Measurements from ENCODE around the gene CLDN20. TPM values are rescaled to one million over a fixed set of nuclear protein-coding genes. Genes with fewer than 3 reads are reported as not detected.

Gene CLDN20
- total RNA-seq, 5 donors from 2014 or later (not counting 1 experiment from before 2014, with no cell fraction given): not detected

DNA sequence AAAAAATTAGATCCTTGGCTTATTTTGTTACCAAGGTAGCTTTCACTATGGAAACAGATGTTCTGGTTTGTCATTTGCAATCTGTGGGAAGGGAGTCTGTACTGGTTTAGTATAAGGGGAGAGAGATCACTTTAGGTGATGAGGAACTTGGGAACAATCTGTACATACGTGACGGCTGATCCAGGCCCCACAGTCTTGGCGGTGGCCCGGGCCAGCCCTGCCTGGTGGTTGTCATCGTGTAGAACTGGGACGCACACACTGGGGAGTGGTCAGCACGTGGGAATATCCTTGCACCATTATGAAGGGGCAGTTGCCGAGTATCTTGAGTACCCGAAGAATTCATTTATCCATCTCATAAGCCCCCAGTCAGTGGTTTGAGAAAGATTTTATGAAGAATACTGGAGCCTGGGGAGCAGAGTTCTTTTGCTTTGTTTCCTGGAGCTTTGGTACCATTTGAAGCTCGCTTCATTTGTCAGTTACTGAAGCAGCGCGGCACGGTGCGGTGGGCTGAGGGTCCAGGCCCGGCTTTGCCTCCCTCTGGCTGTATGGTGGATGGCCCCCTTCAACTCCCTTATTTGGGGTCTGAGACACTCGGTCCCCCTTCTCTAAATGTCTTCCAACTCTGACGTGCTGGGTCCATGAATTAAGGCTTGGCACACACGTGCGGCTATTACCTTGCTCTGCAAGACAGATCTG is 22.8 kb upstream of the CLDN20 start:
- no peaks in the 10 kb centered on the region for H3K9me3 ChIP-seq
- H3K27me3 ChIP-seq (replicated peaks in 1 of 2; ENCODE audit: control insufficient read depth in 2 of 2, extremely low read depth in 1 of 2, insufficient read depth in 2 of 2, low read length in 1 of 2): peaks cover 0 to 9% of the 10 kb centered on the region in 2 experiments
- H3K36me3 Mint-ChIP-seq: no peaks in the 10 kb centered on the region
- H3K4me1 ChIP-seq (ENCODE audit: control insufficient read depth in 1 of 2, extremely low read depth in 1 of 2, insufficient read depth in 2 of 2, low read length in 2 of 2): no peaks in the 10 kb centered on the region
- H3K4me1 Mint-ChIP-seq: no peaks in the 10 kb centered on the region
- peaks cover 5 to 6% of the 10 kb centered on the region in 2 donors for H3K27me3 Mint-ChIP-seq
- ATAC-seq (replicated peaks in 1 of 4): no peak
- ChIA-PET POLR2A (no interaction called here), CTCF (interaction anchor here in 1 of 2 donors (0.7 kb wide), 1 partner anchor 49 kb away, joined by 3 read pairs; no protein-coding TSS in a partner anchor)
- H3K27ac Mint-ChIP-seq: no peak overlapping the region
- H3K27ac ChIP-seq (ENCODE audit: low read length): no peak overlapping the region
- no peak for DNase-seq
- H3K4me3 Mint-ChIP-seq: no peak overlapping the region
- H3K36me3 ChIP-seq (ENCODE audit: control insufficient read depth in 2 of 2, extremely low read depth in 1 of 2, insufficient read depth in 1 of 2, low read length in 1 of 2): no peaks in the 10 kb centered on the region
- 100% methylated on average over 10 of the region's 19 CpGs for WGBS (ENCODE audit: insufficient coverage)
- no peak overlapping the region for H3K4me3 ChIP-seq (ENCODE audit: control insufficient read depth in 1 of 2, extremely low read depth in 1 of 2, low read length in 1 of 2)
- H3K9me3 Mint-ChIP-seq: peaks cover 0 to 3% (median 3%) of the 10 kb centered on the region in 3 donors

- POLR2A ChIA-PET: no interaction called here
- CTCF ChIA-PET: no interaction called here
Measured at GRCh38 chr6:155241966-155242365, 21.8 kb upstream of the CLDN20 start.

DNA sequence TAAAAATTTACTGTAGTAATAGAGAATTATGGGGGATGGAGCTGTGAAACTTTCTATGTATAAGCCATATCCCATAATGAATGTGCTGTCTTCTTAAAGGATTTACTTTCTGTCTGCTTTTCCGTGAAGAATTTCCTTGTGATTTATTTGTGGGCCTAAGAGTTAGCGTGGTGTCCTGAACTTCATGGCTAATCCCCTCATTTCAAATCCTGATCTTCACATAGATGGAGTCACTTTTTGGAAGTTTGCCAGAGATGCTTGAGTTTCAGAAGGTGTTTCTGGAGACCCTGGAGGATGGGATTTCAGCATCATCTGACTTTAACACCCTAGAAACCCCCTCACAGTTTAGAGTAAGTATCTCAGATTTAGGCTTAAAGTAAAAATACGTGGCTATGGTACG is 19.4 kb upstream of the CLDN20 start:
- 100% methylated on average over 1 of the region's 4 CpGs for whole genome bisulfite sequencing (ENCODE audit: insufficient coverage)
- no peaks in the 10 kb centered on the region for H3K9me3 ChIP-seq
- ChIA-PET POLR2A (no interaction called here), CTCF (no interaction called here)
- no peaks in the 10 kb centered on the region for H3K36me3 ChIP-seq (ENCODE audit: control insufficient read depth in 2 of 2, extremely low read depth in 1 of 2, insufficient read depth in 1 of 2, low read length in 1 of 2)
- Mint-ChIP-seq H3K27me3 (no peaks in the 10 kb centered on the region), H3K9me3 (no peaks in the 10 kb centered on the region), H3K36me3 (no peaks in the 10 kb centered on the region), H3K4me3 (no peak overlapping the region), H3K4me1 (no peaks in the 10 kb centered on the region), H3K27ac (no peak overlapping the region)
- H3K4me3 ChIP-seq (ENCODE audit: control insufficient read depth in 1 of 2, extremely low read depth in 1 of 2, low read length in 1 of 2): no peak overlapping the region
- H3K27me3 ChIP-seq (replicated peaks in 1 of 2; ENCODE audit: control insufficient read depth in 2 of 2, extremely low read depth in 1 of 2, insufficient read depth in 2 of 2, low read length in 1 of 2): peaks cover 0 to 9% of the 10 kb centered on the region in 2 experiments
- H3K4me1 ChIP-seq (ENCODE audit: control insufficient read depth in 1 of 2, extremely low read depth in 1 of 2, insufficient read depth in 2 of 2, low read length in 2 of 2): no peaks in the 10 kb centered on the region
- H3K27ac ChIP-seq (ENCODE audit: low read length): no peak overlapping the region
- no peak for DNase-seq
- no peak for ATAC-seq (replicated peaks in 1 of 4)

More at GRCh38 chr6:155241966-155242365, 21.8 kb upstream of the CLDN20 start:
- H3K4me3 Mint-ChIP-seq: no peak overlapping the region
- no peak for DNase-seq
- no peaks in the 10 kb centered on the region for H3K4me1 Mint-ChIP-seq
- H3K36me3 ChIP-seq (ENCODE audit: control insufficient read depth in 2 of 2, extremely low read depth in 1 of 2, insufficient read depth in 1 of 2, low read length in 1 of 2): no peaks in the 10 kb centered on the region
- H3K36me3 Mint-ChIP-seq: no peaks in the 10 kb centered on the region
- no peak overlapping the region for H3K4me3 ChIP-seq (ENCODE audit: control insufficient read depth in 1 of 2, extremely low read depth in 1 of 2, low read length in 1 of 2)
- H3K9me3 Mint-ChIP-seq: peaks cover 0 to 3% (median 3%) of the 10 kb centered on the region in 3 donors
- H3K27ac ChIP-seq (ENCODE audit: low read length): no peak overlapping the region
- no peak for ATAC-seq (replicated peaks in 1 of 4)
- H3K27me3 ChIP-seq (replicated peaks in 1 of 2; ENCODE audit: control insufficient read depth in 2 of 2, extremely low read depth in 1 of 2, insufficient read depth in 2 of 2, low read length in 1 of 2): peaks cover 0 to 9% of the 10 kb centered on the region in 2 experiments
- 95% methylated on average over 5 of the region's 8 CpGs for WGBS (ENCODE audit: insufficient coverage)
- H3K27me3 Mint-ChIP-seq: peaks cover 5 to 6% of the 10 kb centered on the region in 2 donors
- no peak overlapping the region for H3K27ac Mint-ChIP-seq
- no peaks in the 10 kb centered on the region for H3K9me3 ChIP-seq
- no peaks in the 10 kb centered on the region for H3K4me1 ChIP-seq (ENCODE audit: control insufficient read depth in 1 of 2, extremely low read depth in 1 of 2, insufficient read depth in 2 of 2, low read length in 2 of 2)

GRCh38 chr6:155245193-155245592 is 18.6 kb upstream of the CLDN20 start:
- ATAC-seq (replicated peaks in 1 of 4): no peak
- Histone ChIP-seq H3K36me3 (ENCODE audit: control insufficient read depth in 2 of 2, extremely low read depth in 1 of 2, insufficient read depth in 1 of 2, low read length in 1 of 2) (no peaks in the 10 kb centered on the region), H3K9me3 (no peaks in the 10 kb centered on the region), H3K27me3 (replicated peaks in 1 of 2; ENCODE audit: control insufficient read depth in 2 of 2, extremely low read depth in 1 of 2, insufficient read depth in 2 of 2, low read length in 1 of 2) (peaks cover 0 to 5% of the 10 kb centered on the region in 2 experiments), H3K4me3 (ENCODE audit: control insufficient read depth in 1 of 2, extremely low read depth in 1 of 2, low read length in 1 of 2) (no peak overlapping the region), H3K27ac (ENCODE audit: low read length) (no peak overlapping the region), H3K4me1 (ENCODE audit: control insufficient read depth in 1 of 2, extremely low read depth in 1 of 2, insufficient read depth in 2 of 2, low read length in 2 of 2) (no peaks in the 10 kb centered on the region)
- Mint-ChIP-seq H3K4me3 (no peak overlapping the region), H3K36me3 (no peaks in the 10 kb centered on the region), H3K27me3 (no peaks in the 10 kb centered on the region), H3K27ac (no peak overlapping the region), H3K4me1 (no peaks in the 10 kb centered on the region), H3K9me3 (no peaks in the 10 kb centered on the region)
- no peak for DNase-seq
- WGBS (ENCODE audit: insufficient coverage): 96% methylated on average over 4 of the region's 7 CpGs
- ChIA-PET CTCF (no interaction called here), POLR2A (no interaction called here)

DNA sequence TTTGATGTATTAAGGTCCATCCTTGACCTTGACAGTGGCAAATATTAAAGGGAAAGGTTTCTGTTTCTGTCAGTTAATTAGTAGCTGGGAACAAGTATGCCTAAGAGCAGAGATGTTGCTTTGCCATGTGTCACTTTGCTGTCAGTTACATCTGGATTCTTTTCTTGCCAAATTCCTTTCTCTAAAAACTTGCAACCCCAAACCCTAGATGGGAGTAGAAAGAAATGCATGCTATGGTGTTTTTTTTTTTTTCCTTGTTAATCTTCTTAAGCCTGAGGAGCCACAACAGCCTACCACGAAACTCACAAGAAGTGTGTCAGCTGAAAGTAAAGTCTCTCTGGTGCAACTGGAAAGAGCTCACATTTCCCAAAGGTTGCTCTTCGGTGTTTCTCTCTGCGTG is 18.0 kb upstream of the CLDN20 start:
- H3K27me3 Mint-ChIP-seq: no peaks in the 10 kb centered on the region
- CTCF ChIA-PET: interaction anchor here in 1 of 2 donors (0.7 kb wide), 1 partner anchor 1621 kb away, joined by 6 read pairs; no protein-coding TSS in a partner anchor
- Histone ChIP-seq H3K4me3 (ENCODE audit: control insufficient read depth in 1 of 2, extremely low read depth in 1 of 2, low read length in 1 of 2) (no peak overlapping the region), H3K27ac (ENCODE audit: low read length) (no peak overlapping the region), H3K4me1 (ENCODE audit: control insufficient read depth in 1 of 2, extremely low read depth in 1 of 2, insufficient read depth in 2 of 2, low read length in 2 of 2) (no peaks in the 10 kb centered on the region), H3K27me3 (replicated peaks in 1 of 2; ENCODE audit: control insufficient read depth in 2 of 2, extremely low read depth in 1 of 2, insufficient read depth in 2 of 2, low read length in 1 of 2) (no peaks in the 10 kb centered on the region), H3K36me3 (ENCODE audit: control insufficient read depth in 2 of 2, extremely low read depth in 1 of 2, insufficient read depth in 1 of 2, low read length in 1 of 2) (peaks cover 0 to 4% of the 10 kb centered on the region in 2 donors), H3K9me3 (no peaks in the 10 kb centered on the region)
- no peak for ATAC-seq (replicated peaks in 1 of 4)
- no peaks in the 10 kb centered on the region for H3K9me3 Mint-ChIP-seq
- POLR2A ChIA-PET: no interaction called here
- no peak for DNase-seq
- no peak overlapping the region for H3K27ac Mint-ChIP-seq
- 100% methylated on average over 3 of the region's 3 CpGs for WGBS (ENCODE audit: insufficient coverage)
- H3K4me3 Mint-ChIP-seq: no peak overlapping the region
- H3K36me3 Mint-ChIP-seq: peaks cover 5% of the 10 kb centered on the region
- H3K4me1 Mint-ChIP-seq: no peaks in the 10 kb centered on the region

GRCh38 chr6:155246825-155247224 is 17.0 kb upstream of the CLDN20 start:
- Histone ChIP-seq H3K4me1 (ENCODE audit: control insufficient read depth in 1 of 2, extremely low read depth in 1 of 2, insufficient read depth in 2 of 2, low read length in 2 of 2) (no peaks in the 10 kb centered on the region), H3K27ac (ENCODE audit: low read length) (no peak overlapping the region), H3K27me3 (replicated peaks in 1 of 2; ENCODE audit: control insufficient read depth in 2 of 2, extremely low read depth in 1 of 2, insufficient read depth in 2 of 2, low read length in 1 of 2) (no peaks in the 10 kb centered on the region), H3K4me3 (ENCODE audit: control insufficient read depth in 1 of 2, extremely low read depth in 1 of 2, low read length in 1 of 2) (no peak overlapping the region), H3K36me3 (ENCODE audit: control insufficient read depth in 2 of 2, extremely low read depth in 1 of 2, insufficient read depth in 1 of 2, low read length in 1 of 2) (peaks cover 0 to 6% of the 10 kb centered on the region in 2 donors), H3K9me3 (no peaks in the 10 kb centered on the region)
- DNase-seq: no peak
- ChIA-PET CTCF (no interaction called here), POLR2A (no interaction called here)
- H3K4me1 Mint-ChIP-seq: no peaks in the 10 kb centered on the region
- H3K4me3 Mint-ChIP-seq: no peak overlapping the region
- no peak for ATAC-seq (replicated peaks in 1 of 4)
- no peaks in the 10 kb centered on the region for H3K9me3 Mint-ChIP-seq
- 100% methylated on average over 1 of the region's 2 CpGs for WGBS (ENCODE audit: insufficient coverage)
- H3K36me3 Mint-ChIP-seq: peaks cover 5% of the 10 kb centered on the region
- H3K27ac Mint-ChIP-seq: no peak overlapping the region
- H3K27me3 Mint-ChIP-seq: no peaks in the 10 kb centered on the region
